Measurements from ENCODE around the gene GOLT1A. TPM values are rescaled to one million over a fixed set of nuclear protein-coding genes. Genes with fewer than 3 reads are reported as not detected.

GOLT1A gene
- total and polyA plus RNA-seq, 7 experiments from 2014 or later: 1.3 TPM; not detected in 5

DNA sequence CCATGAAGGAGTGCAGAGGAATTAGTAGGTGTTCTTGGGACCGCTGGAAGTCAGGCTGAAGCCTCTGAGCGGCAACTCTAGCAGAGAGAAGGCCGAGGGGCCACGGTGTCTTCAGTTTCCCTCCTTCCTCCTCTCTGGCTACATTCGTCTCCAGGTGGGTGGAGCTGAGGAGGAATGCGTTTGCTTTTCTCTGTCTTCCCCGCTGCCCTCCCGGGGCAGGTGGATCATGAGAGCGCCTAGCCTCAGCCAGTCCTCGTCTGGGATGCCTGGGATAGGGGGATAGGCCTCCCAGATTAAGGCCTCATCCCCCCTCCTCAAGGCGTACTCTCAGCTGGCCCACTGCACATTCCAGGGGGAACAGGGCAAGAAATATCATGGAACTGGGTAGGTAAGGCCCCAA is 7.5 kb upstream of the GOLT1A start:
- Mint-ChIP-seq H3K4me1 (peaks cover 0 to 4% (median 0%) of the 10 kb centered on the region in 7 donors), H3K36me3 (no peaks in the 10 kb centered on the region), H3K27ac (no peak overlapping the region), H3K27me3 (peaks cover 0 to 4% (median 0%) of the 10 kb centered on the region in 5 donors), H3K9me3 (no peaks in the 10 kb centered on the region), H3K4me3 (no peak overlapping the region)
- H3K9me3 ChIP-seq (ENCODE audit: control insufficient read depth in 2 of 3, low read length in 3 of 3): no peaks in the 10 kb centered on the region
- ChIA-PET POLR2A (no interaction called here), CTCF (no interaction called here)
- H3K27ac ChIP-seq (ENCODE audit: low read depth, low read length): no peak overlapping the region
- H3K4me1 ChIP-seq (ENCODE audit: control insufficient read depth in 2 of 2, insufficient read depth in 2 of 2, low read length in 2 of 2): no peaks in the 10 kb centered on the region
- no peak for ATAC-seq
- H3K36me3 ChIP-seq (ENCODE audit: control insufficient read depth in 2 of 3, insufficient read depth in 3 of 3, low read length in 3 of 3): no peaks in the 10 kb centered on the region
- intact Hi-C loops (cut with micrococcal nuclease): no loop called here
- no peak for DNase-seq
- no peak overlapping the region for H3K4me3 ChIP-seq (ENCODE audit: low read length)
- no peaks in the 10 kb centered on the region for H3K27me3 ChIP-seq (ENCODE audit: control insufficient read depth in 2 of 2, insufficient read depth in 2 of 2, low read length in 2 of 2)

DNA sequence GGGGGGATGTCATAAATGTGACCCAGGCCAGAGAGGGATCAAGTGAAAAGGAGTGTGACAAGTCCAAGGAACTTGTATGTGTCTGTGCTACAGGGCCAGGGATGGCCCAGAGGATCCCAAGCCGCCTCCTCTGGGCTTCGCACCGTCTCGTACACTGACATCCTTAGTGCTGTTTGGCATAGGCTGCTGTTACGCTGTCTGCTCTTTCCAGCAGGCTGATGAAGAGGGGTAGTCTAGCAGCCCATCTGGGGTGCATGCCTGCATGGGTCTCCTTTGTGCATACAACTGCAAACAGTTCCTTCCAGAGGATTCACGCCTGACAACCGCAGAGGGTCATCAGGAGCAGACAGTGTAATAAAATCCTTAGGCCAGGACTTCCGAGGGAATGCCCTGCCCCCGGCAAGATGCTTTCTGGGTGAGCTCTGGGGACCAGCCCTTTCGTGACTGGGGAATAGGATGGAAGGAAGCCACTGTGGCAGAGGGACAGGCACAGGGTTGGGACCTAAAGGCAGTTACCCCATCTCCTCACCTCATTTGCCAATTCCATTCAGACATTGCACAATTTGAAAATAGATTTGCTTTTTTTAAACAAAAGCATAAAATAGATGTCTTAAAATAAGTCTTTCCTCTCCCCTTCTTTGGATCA is 6.3 kb upstream of the GOLT1A start:
- no peak for DNase-seq
- H3K36me3 Mint-ChIP-seq: no peaks in the 10 kb centered on the region
- H3K4me3 ChIP-seq (ENCODE audit: low read length): no peak overlapping the region
- ATAC-seq: no peak
- H3K4me1 ChIP-seq (ENCODE audit: control insufficient read depth in 2 of 2, insufficient read depth in 2 of 2, low read length in 2 of 2): no peaks in the 10 kb centered on the region
- no peaks in the 10 kb centered on the region for H3K27me3 ChIP-seq (ENCODE audit: control insufficient read depth in 2 of 2, insufficient read depth in 2 of 2, low read length in 2 of 2)
- no peak overlapping the region for H3K4me3 Mint-ChIP-seq
- POLR2A ChIA-PET: no interaction called here
- CTCF ChIA-PET: no interaction called here
- H3K9me3 ChIP-seq (ENCODE audit: control insufficient read depth in 2 of 3, low read length in 3 of 3): no peaks in the 10 kb centered on the region
- intact Hi-C loops (cut with micrococcal nuclease): no loop called here
- no peaks in the 10 kb centered on the region for H3K9me3 Mint-ChIP-seq
- H3K27ac ChIP-seq (ENCODE audit: low read depth, low read length): no peak overlapping the region
- H3K4me1 Mint-ChIP-seq: peaks cover 0 to 4% (median 0%) of the 10 kb centered on the region in 7 donors
- H3K36me3 ChIP-seq (ENCODE audit: control insufficient read depth in 2 of 3, insufficient read depth in 3 of 3, low read length in 3 of 3): no peaks in the 10 kb centered on the region
- H3K27me3 Mint-ChIP-seq: peaks cover 0 to 4% (median 0%) of the 10 kb centered on the region in 5 donors
- no peak overlapping the region for H3K27ac Mint-ChIP-seq

DNA sequence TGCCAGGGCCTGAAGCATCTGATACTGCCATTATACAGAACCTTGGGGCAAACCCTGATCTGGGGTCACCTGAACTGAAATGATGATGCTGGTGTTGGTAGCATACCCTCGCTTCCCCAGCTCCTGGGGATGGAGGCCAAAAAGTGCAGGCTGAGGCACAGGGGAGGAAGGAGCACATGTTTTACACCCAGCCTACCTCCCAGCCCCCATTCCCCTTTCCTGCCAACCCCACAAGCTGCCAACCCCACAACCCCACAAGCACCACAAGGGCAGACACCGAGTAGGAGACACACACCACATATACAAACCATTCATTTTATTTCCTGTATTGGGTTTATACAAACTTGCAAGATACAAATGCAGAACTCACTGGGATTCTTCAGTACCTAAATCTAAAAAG is 4.8 kb upstream of the GOLT1A start:
- ChIA-PET CTCF (no interaction called here), POLR2A (no interaction called here)
- peaks cover 0 to 7% of the 10 kb centered on the region in 2 donors for H3K4me1 ChIP-seq (ENCODE audit: control insufficient read depth in 2 of 2, insufficient read depth in 2 of 2, low read length in 2 of 2)
- H3K36me3 ChIP-seq (ENCODE audit: control insufficient read depth in 2 of 3, insufficient read depth in 3 of 3, low read length in 3 of 3): no peaks in the 10 kb centered on the region
- no peaks in the 10 kb centered on the region for H3K9me3 ChIP-seq (ENCODE audit: control insufficient read depth in 2 of 3, low read length in 3 of 3)
- Mint-ChIP-seq H3K27ac (no peak overlapping the region), H3K36me3 (no peaks in the 10 kb centered on the region), H3K27me3 (peaks cover 0 to 7% (median 0%) of the 10 kb centered on the region in 5 donors), H3K4me3 (no peak overlapping the region), H3K4me1 (peaks cover 0 to 12% (median 6%) of the 10 kb centered on the region in 7 donors), H3K9me3 (peaks cover 0 to 2% (median 0%) of the 10 kb centered on the region in 11 donors)
- intact Hi-C loops (cut with micrococcal nuclease): no loop called here
- no peak overlapping the region for H3K27ac ChIP-seq (ENCODE audit: low read depth, low read length)
- H3K4me3 ChIP-seq (ENCODE audit: low read length): no peak overlapping the region
- DNase-seq (no peak), ATAC-seq (no peak)
- no peaks in the 10 kb centered on the region for H3K27me3 ChIP-seq (ENCODE audit: control insufficient read depth in 2 of 2, insufficient read depth in 2 of 2, low read length in 2 of 2)

DNA sequence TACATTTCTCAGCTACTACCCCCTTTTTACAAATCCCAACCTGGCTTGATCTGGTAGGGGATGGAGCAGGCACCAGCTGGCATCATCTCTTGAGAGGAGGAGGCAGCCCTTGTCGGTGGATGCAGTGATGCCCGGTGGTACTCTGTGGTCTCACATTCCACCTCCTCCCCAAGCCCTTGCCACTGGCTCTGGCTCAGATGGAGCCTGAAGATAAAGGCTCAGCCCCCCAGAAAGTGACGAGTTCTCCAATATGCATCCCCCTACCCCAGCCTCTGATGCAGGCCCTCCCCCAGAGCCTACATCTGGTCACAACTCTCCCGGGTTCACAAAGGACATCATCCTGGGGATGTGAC is 3.8 kb upstream of the GOLT1A start:
- POLR2A ChIA-PET: no interaction called here

DNA sequence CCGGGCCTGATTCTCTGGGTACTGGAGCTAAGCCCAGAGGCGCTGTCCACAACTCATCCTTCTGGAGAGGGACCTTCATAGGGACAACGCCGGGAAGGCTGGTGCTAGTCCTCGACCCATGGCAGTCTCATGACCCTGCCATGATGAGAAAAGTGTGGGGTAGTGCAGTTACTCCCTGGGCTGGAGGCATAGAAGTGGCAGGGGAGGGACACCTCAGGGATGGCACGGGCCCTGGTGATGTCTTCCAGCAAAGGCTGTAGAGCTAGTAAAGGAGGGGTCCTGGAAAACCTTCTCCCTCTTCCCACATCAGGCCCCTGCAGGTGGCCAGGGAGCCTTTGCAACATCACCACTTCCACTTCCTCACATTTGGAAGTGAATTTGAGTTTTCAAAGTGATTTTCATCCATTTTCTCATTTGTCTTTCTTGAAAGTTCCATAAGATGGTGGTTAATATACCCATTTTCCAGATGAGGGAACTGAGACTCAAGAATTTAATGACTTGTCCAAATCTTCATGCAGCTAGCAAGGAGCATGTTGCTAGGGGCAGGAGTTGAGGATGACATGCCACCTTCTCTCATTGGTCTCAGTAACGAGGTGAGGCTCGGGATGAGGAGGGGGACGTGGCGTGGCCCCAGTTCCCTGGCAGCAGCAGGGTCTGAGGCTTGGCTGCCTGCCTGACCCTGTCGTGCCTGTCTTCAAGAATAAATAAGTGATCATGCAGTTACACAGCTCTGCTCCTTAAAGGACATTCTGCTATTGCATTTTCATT is 3.3 kb upstream of the GOLT1A start:
- intact Hi-C loops (cut with micrococcal nuclease): no loop called here
- ATAC-seq (no peak), DNase-seq (no peak)
- Mint-ChIP-seq H3K4me1 (peaks cover 0 to 12% (median 6%) of the 10 kb centered on the region in 7 donors), H3K36me3 (no peaks in the 10 kb centered on the region), H3K27ac (no peak overlapping the region), H3K4me3 (no peak overlapping the region), H3K27me3 (peaks cover 0 to 7% (median 0%) of the 10 kb centered on the region in 5 donors), H3K9me3 (peaks cover 0 to 2% (median 0%) of the 10 kb centered on the region in 11 donors)
- no peak overlapping the region for H3K4me3 ChIP-seq (ENCODE audit: low read length)
- H3K4me1 ChIP-seq (ENCODE audit: control insufficient read depth in 2 of 2, insufficient read depth in 2 of 2, low read length in 2 of 2): peaks cover 0 to 12% of the 10 kb centered on the region in 2 donors
- no peaks in the 10 kb centered on the region for H3K9me3 ChIP-seq (ENCODE audit: control insufficient read depth in 2 of 3, low read length in 3 of 3)
- POLR2A ChIA-PET: no interaction called here
- no peaks in the 10 kb centered on the region for H3K36me3 ChIP-seq (ENCODE audit: control insufficient read depth in 2 of 3, insufficient read depth in 3 of 3, low read length in 3 of 3)
- no peaks in the 10 kb centered on the region for H3K27me3 ChIP-seq (ENCODE audit: control insufficient read depth in 2 of 2, insufficient read depth in 2 of 2, low read length in 2 of 2)
- CTCF ChIA-PET: interaction anchor here (0.8 to 2.0 kb wide), 2 partner anchors 10 to 53 kb away, joined by 3 to 9 read pairs; no protein-coding TSS in a partner anchor
- H3K27ac ChIP-seq (ENCODE audit: low read depth, low read length): no peak overlapping the region

More for the DNA sequence above, 3.8 kb upstream of the GOLT1A start:
- Histone ChIP-seq H3K27me3 (ENCODE audit: control insufficient read depth in 2 of 2, insufficient read depth in 2 of 2, low read length in 2 of 2) (no peaks in the 10 kb centered on the region), H3K9me3 (ENCODE audit: control insufficient read depth in 2 of 3, low read length in 3 of 3) (no peaks in the 10 kb centered on the region), H3K4me1 (ENCODE audit: control insufficient read depth in 2 of 2, insufficient read depth in 2 of 2, low read length in 2 of 2) (peaks cover 0 to 12% of the 10 kb centered on the region in 2 donors), H3K27ac (ENCODE audit: low read depth, low read length) (no peak overlapping the region), H3K36me3 (ENCODE audit: control insufficient read depth in 2 of 3, insufficient read depth in 3 of 3, low read length in 3 of 3) (no peaks in the 10 kb centered on the region), H3K4me3 (ENCODE audit: low read length) (no peak overlapping the region)
- Mint-ChIP-seq H3K27me3 (peaks cover 0 to 7% (median 0%) of the 10 kb centered on the region in 5 donors), H3K4me1 (peaks cover 0 to 12% (median 6%) of the 10 kb centered on the region in 7 donors), H3K4me3 (no peak overlapping the region), H3K9me3 (peaks cover 0 to 2% (median 0%) of the 10 kb centered on the region in 11 donors), H3K36me3 (no peaks in the 10 kb centered on the region), H3K27ac (no peak overlapping the region)
- intact Hi-C loops (cut with micrococcal nuclease): no loop called here
- DNase-seq (no peak), ATAC-seq (no peak)
- CTCF ChIA-PET: no interaction called here

DNA sequence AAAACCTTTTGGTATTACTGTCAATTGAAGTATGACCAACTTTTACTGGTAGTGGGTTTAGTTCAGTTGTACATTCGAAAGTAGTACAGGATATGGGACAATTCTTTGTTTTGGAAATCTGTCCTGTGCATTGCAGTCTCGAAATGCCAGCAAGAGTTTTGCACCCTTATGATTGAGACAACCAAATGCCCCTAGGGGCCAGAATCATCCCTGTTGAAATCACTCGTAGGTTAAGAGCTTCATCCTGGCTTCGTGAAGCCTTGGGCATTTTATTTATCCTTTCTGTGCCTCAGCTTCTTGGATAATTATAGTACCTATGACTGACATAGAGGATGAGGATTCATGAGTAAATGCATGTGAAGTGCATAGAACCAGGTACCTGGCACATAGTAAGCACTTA is 2.4 kb upstream of the GOLT1A start:
- no peaks in the 10 kb centered on the region for H3K36me3 ChIP-seq (ENCODE audit: control insufficient read depth in 2 of 3, insufficient read depth in 3 of 3, low read length in 3 of 3)
- ATAC-seq (no peak), DNase-seq (no peak)
- intact Hi-C loops (cut with micrococcal nuclease): no loop called here
- Mint-ChIP-seq H3K4me1 (peaks cover 0 to 12% (median 6%) of the 10 kb centered on the region in 7 donors), H3K9me3 (peaks cover 0 to 2% (median 0%) of the 10 kb centered on the region in 11 donors), H3K36me3 (no peaks in the 10 kb centered on the region), H3K27me3 (peaks cover 0 to 7% (median 0%) of the 10 kb centered on the region in 5 donors), H3K27ac (no peak overlapping the region), H3K4me3 (no peak overlapping the region)
- H3K9me3 ChIP-seq (ENCODE audit: control insufficient read depth in 2 of 3, low read length in 3 of 3): no peaks in the 10 kb centered on the region
- ChIA-PET CTCF (interaction anchor here (0.8 to 2.0 kb wide), 2 partner anchors 10 to 53 kb away, joined by 3 to 9 read pairs; no protein-coding TSS in a partner anchor), POLR2A (no interaction called here)
- no peaks in the 10 kb centered on the region for H3K27me3 ChIP-seq (ENCODE audit: control insufficient read depth in 2 of 2, insufficient read depth in 2 of 2, low read length in 2 of 2)
- no peak overlapping the region for H3K4me3 ChIP-seq (ENCODE audit: low read length)
- no peak overlapping the region for H3K27ac ChIP-seq (ENCODE audit: low read depth, low read length)
- H3K4me1 ChIP-seq (ENCODE audit: control insufficient read depth in 2 of 2, insufficient read depth in 2 of 2, low read length in 2 of 2): peaks cover 0 to 12% of the 10 kb centered on the region in 2 donors

Data from naive thymus-derived CD4-positive, alpha-beta T cell (primary cell).